Coronary artery (tissue), 2 donors: Measurements from ENCODE around the gene NIFK.
"Not testable (repeated sequence)": the region's sequence is repeated elsewhere in the genome, so short reads cannot be mapped to it uniquely, and the experiment has no call there.

Experiments
- DNase-seq: peaks from one replicate; pipeline ENCODE4 v3.0.0-alpha.2; 2017; ENCODE audit warnings: low spot score
- H3K27ac ChIP-seq, 2 donors: fragments of 200-600 bp; sonication (generic); one replicate each; pipeline ENCODE4 v1.5.1; 2016 to 2019
- H3K4me3 ChIP-seq: fragments of 200-600 bp; sonication (generic); 2 replicates; pipeline ENCODE4 v1.5.1; 2016; ENCODE audit warnings: mild to moderate bottlenecking, moderate library complexity
- TF ChIP-seq, protein P1 (sequence below): fragments of 200-600 bp; sonication (generic); IDR thresholded peaks from one replicate; pipeline ENCODE4 v1.5.1; 2019; ENCODE audit warnings: antibody characterized with exemption

Gene NIFK

DNA sequence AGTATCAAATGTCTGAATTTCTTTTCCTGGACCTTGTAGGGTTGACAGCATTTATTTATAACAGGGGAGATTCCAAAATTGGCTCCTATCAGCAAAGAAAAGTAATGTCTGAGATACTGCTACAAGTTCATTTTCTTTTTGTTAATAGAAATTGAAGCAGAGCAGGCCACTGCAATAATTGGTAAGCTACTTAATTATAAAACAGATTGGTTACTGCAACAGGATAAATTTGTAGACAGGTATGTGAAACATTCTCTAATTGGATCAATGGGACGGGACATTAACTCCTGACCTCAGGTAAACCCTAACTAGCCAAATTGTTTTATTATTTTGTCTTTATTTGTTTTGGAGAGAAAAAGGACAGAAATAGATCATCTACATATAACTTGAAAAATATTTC, 20.5 kb downstream of the NIFK start:
- no peak for DNase-seq
- H3K4me3 ChIP-seq = no peak overlapping the region
- no peak overlapping the region for H3K27ac ChIP-seq
- TF ChIP-seq, protein P1, sequence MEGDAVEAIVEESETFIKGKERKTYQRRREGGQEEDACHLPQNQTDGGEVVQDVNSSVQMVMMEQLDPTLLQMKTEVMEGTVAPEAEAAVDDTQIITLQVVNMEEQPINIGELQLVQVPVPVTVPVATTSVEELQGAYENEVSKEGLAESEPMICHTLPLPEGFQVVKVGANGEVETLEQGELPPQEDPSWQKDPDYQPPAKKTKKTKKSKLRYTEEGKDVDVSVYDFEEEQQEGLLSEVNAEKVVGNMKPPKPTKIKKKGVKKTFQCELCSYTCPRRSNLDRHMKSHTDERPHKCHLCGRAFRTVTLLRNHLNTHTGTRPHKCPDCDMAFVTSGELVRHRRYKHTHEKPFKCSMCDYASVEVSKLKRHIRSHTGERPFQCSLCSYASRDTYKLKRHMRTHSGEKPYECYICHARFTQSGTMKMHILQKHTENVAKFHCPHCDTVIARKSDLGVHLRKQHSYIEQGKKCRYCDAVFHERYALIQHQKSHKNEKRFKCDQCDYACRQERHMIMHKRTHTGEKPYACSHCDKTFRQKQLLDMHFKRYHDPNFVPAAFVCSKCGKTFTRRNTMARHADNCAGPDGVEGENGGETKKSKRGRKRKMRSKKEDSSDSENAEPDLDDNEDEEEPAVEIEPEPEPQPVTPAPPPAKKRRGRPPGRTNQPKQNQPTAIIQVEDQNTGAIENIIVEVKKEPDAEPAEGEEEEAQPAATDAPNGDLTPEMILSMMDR = no peak

DNA sequence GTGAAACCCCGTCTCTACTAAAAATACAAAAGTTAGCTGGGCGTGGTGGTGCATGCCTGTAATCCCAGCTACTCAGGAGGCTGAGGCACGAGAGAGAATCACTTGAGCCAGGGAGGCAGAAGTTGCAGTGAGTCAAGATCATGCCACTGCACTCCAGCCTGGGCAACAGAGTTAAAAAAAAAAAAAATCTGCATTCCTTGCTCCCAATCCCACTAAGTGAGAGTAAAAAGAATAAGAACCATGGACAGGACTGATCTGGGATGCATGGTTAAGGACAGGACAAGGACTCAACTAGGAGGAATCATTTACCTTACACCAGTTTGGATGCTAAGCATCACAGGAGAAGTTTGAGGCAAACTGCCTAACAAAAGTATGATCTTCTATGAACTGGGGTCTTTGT, 25.2 kb downstream of the NIFK start:
- H3K4me3 ChIP-seq, DNase-seq, H3K27ac ChIP-seq: not testable (repeated sequence)

- Histone ChIP-seq H3K4me3 (no peak overlapping the region), H3K27ac (no peak overlapping the region)
- TF ChIP-seq, protein P1 = no peak
- DNase-seq = no peak
Measured at GRCh38 chr2:121710470-121711170, 26.1 kb downstream of the NIFK start.

GRCh38 chr2:121709776-121710469, 26.8 kb downstream of the NIFK start:
- no peak overlapping the region for H3K27ac ChIP-seq
- TF ChIP-seq, protein P1 = no peak
- DNase-seq = no peak
- H3K4me3 ChIP-seq = no peak overlapping the region

GRCh38 chr2:121707920-121708361, 28.7 kb downstream of the NIFK start:
- DNase-seq = no peak
- TF ChIP-seq, protein P1 = no peak
- no peak overlapping the region for H3K27ac ChIP-seq
- no peak overlapping the region for H3K4me3 ChIP-seq

DNA sequence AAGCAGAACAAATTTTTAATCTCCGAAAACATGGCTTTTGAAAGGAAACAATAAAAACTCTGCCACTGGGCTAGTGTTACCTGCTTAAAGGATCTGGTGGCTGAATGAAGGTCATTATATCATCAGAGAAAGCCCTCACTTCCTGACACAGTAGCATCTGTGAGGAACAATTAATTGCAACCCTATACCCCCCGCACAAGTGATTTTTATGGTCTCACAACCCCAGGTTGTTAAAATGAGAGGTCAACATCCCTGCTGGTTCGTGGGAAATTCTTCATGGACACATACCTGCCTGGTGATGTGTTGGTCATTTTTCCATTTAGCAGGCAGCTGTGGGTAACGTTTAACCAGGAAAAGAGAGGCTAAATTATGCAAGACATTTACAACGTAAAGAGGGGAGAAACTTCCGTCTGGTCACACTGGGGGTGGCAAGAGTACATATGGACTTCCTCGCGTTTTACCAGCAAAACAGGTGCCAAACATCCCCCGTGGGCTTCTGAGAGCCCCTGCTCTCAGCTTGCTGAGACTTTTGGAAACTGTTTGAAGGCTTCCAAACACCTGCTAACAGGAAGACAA, 29.2 kb downstream of the NIFK start:
- no peak for DNase-seq
- Histone ChIP-seq H3K27ac (no peak overlapping the region), H3K4me3 (no peak overlapping the region)
- TF ChIP-seq, protein P1 = no peak

GRCh38 chr2:121705958-121706357, 30.7 kb downstream of the NIFK start:
- DNase-seq = no peak
- H3K27ac ChIP-seq = no peak overlapping the region
- H3K4me3 ChIP-seq = no peak overlapping the region
- TF ChIP-seq, protein P1 = no peak
